A549 (cell line): ENCODE measurements around the gene DCUN1D5. TPM values are rescaled to one million over a fixed set of nuclear protein-coding genes. Genes with fewer than 3 reads are reported as not detected.
A peak's percentile ranks its signal among the peaks of the same experiment; 100 is the strongest.

Experiments
- ATAC-seq, 2 experiments: fragments of 200-7000 bp in 1 of 2; fragments of >200 bp in 1 of 2; cut with Nextera tagmentation in 1 of 2; cut with Tn5 transposase in 1 of 2; 3 replicates each; pipeline versions ENCODE4 v1.8.0 to v1.9.1; 2018 to 2020; ENCODE audit warnings: mild to moderate bottlenecking in 1 of 2, moderate library complexity in 1 of 2
- CTCF ChIA-PET: fragments of 300-600 bp; sonication (Branson Sonifier 250); formaldehyde crosslinking; extraction: SDS; loops from one replicate; lab custom pipeline; 2021; ENCODE audit warnings: antibody characterized with exemption, inconsistent platforms; lab: Yijun Ruan, JAX
- POLR2A ChIA-PET: fragments of 350-600 bp; formaldehyde crosslinking; extraction: SDS; loops from one replicate; lab custom pipeline; 2021; ENCODE audit warnings: antibody characterized with exemption, inconsistent platforms; lab: Yijun Ruan, JAX
- DNase-seq, 2 experiments: peaks; one replicate each; pipeline versions ENCODE4 v3.0.0 to v3.0.0-alpha.2; 2011 to 2016; ENCODE audit warnings: low read depth in 1 of 2, low spot score in 1 of 2
- FAIRE-seq: peaks from 2 replicates; lab custom pipeline; 2011; peaks lifted over from hg19 to GRCh38; lab: Jason Lieb, UNC
- H3K27ac ChIP-seq, 2 experiments: fragments of >200 bp; sonication (Bioruptor Twin); formaldehyde crosslinking; 3 replicates each; pipeline ENCODE4 v1.5.1; 2016 to 2017
- H3K4me1 ChIP-seq: fragments of >200 bp; sonication (Bioruptor Twin); formaldehyde crosslinking; 3 replicates; pipeline ENCODE4 v1.6.1; 2016
- H3K4me2 ChIP-seq: fragments of >200 bp; sonication (Bioruptor Twin); formaldehyde crosslinking; 3 replicates; pipeline ENCODE4 v1.6.1; 2016
- H3K4me3 ChIP-seq: fragments of >200 bp; sonication (Bioruptor Twin); formaldehyde crosslinking; 3 replicates; pipeline ENCODE4 v1.5.1; 2016
- H3K9me3 ChIP-seq: fragments of >200 bp; sonication (Bioruptor Twin); formaldehyde crosslinking; 3 replicates; pipeline ENCODE4 v1.6.1; 2016
- CEBPB ChIP-seq, 2 experiments: fragments of >200 bp in 1 of 2; sonication (Bioruptor Twin) in 1 of 2; formaldehyde crosslinking in 1 of 2; IDR thresholded peaks; 2 replicates each; pipeline ENCODE4 v1.6.1; 2012 to 2016
- CHD4 ChIP-seq: fragments of 200-600 bp; sonication (generic); IDR thresholded peaks from 2 replicates; pipeline ENCODE4 v1.6.1; 2016; ENCODE audit warnings: antibody characterized with exemption, mild to moderate bottlenecking, borderline replicate concordance
- EHMT2 ChIP-seq: fragments of 200-600 bp; sonication (generic); IDR thresholded peaks from 2 replicates; pipeline ENCODE4 v1.6.1; 2016; ENCODE audit warnings: antibody characterized with exemption, low read depth, mild to moderate bottlenecking, moderate library complexity
- ESRRA ChIP-seq: fragments of 150-350 bp; IDR thresholded peaks from 2 replicates; pipeline ENCODE4 v1.6.1; 2014; ENCODE audit warnings: mild to moderate bottlenecking, low read length, borderline replicate concordance
- FOSB ChIP-seq: fragments of 250-450 bp; sonication (Bioruptor Pico); IDR thresholded peaks from 2 replicates; pipeline ENCODE4 v1.5.0; 2020; ENCODE audit warnings: mild to moderate bottlenecking, moderate library complexity
- FOSL2 ChIP-seq, 2 experiments: fragments of 450-650 bp in 1 of 2; fragments of >200 bp in 1 of 2; sonication (Bioruptor Twin) in 1 of 2; formaldehyde crosslinking; IDR thresholded peaks; 2 replicates each; pipeline versions ENCODE4 v1.5.0 to v1.6.1; 2016 to 2020; ENCODE audit warnings: mild to moderate bottlenecking in 1 of 2, moderate library complexity in 1 of 2
- FOXS1 ChIP-seq: fragments of 250-450 bp; sonication (Bioruptor Pico); IDR thresholded peaks from 2 replicates; pipeline ENCODE4 v1.5.0; 2020; ENCODE audit warnings: mild to moderate bottlenecking, moderate library complexity
- HDAC2 ChIP-seq: fragments of 200-600 bp; sonication (generic); IDR thresholded peaks from 2 replicates; pipeline ENCODE4 v1.6.1; 2016
- HOXB13 ChIP-seq: fragments of 250-450 bp; sonication (Bioruptor Pico); IDR thresholded peaks from 2 replicates; pipeline ENCODE4 v1.5.0; 2020; ENCODE audit warnings: low read depth, mild to moderate bottlenecking, moderate library complexity
- JUN ChIP-seq, 2 experiments: fragments of >200 bp; sonication (Bioruptor Twin); formaldehyde crosslinking; IDR thresholded peaks; 2 replicates in 1 of 2; 3 replicates in 1 of 2; pipeline ENCODE4 v1.6.1; 2016 to 2017
- JUNB ChIP-seq: fragments of >200 bp; sonication (Bioruptor Twin); formaldehyde crosslinking; IDR thresholded peaks from 2 replicates; pipeline ENCODE4 v1.6.1; 2016
- NR3C1 ChIP-seq: fragments of >200 bp; sonication (Bioruptor Twin); formaldehyde crosslinking; IDR thresholded peaks from 3 replicates; pipeline ENCODE4 v1.6.1; 2017
- PHF8 ChIP-seq: fragments of 200-600 bp; sonication (generic); IDR thresholded peaks from 2 replicates; pipeline ENCODE4 v1.6.1; 2016; ENCODE audit warnings: low read depth, mild to moderate bottlenecking, antibody characterized with exemption, moderate library complexity, borderline replicate concordance
- POLR2A ChIP-seq: IDR thresholded peaks from 2 replicates; pipeline ENCODE4 v1.6.1; 2012; ENCODE audit warnings: mild to moderate bottlenecking, low read length
- POLR2AphosphoS2 ChIP-seq: conservative IDR thresholded peaks from 2 replicates; pipeline ENCODE4 v1.6.1; 2012; ENCODE audit warnings: low read length, improper control_type of control experiment, inconsistent platforms
- RARB ChIP-seq: fragments of 250-450 bp; sonication (Bioruptor Pico); IDR thresholded peaks from 2 replicates; pipeline ENCODE4 v1.8.0; 2021; ENCODE audit warnings: mild to moderate bottlenecking, moderate library complexity
- RFX5 ChIP-seq: fragments of 450-650 bp; IDR thresholded peaks from 2 replicates; pipeline ENCODE4 v1.7.1; 2014; ENCODE audit warnings: antibody characterized with exemption, mild to moderate bottlenecking, moderate library complexity
- RNF2 ChIP-seq: fragments of 200-600 bp; sonication (generic); IDR thresholded peaks from 2 replicates; pipeline ENCODE4 v1.6.1; 2016; ENCODE audit warnings: low read depth, mild to moderate bottlenecking, antibody characterized with exemption, moderate library complexity, borderline replicate concordance
- SMC3 ChIP-seq: fragments of >200 bp; sonication (Bioruptor Twin); formaldehyde crosslinking; IDR thresholded peaks from 3 replicates; pipeline ENCODE4 v1.6.1; 2018; ENCODE audit warnings: inconsistent platforms
- TFCP2L1 ChIP-seq: fragments of 250-450 bp; sonication (Bioruptor Pico); IDR thresholded peaks from 2 replicates; pipeline ENCODE4 v1.5.0; 2021; ENCODE audit warnings: mild to moderate bottlenecking
- ZFP36 ChIP-seq: fragments of 450-650 bp; IDR thresholded peaks from 2 replicates; pipeline ENCODE4 v1.6.1; 2014; ENCODE audit warnings: borderline replicate concordance; ENCODE audit not compliant: partially characterized antibody
- ZNF302 ChIP-seq: fragments of 250-450 bp; sonication (Bioruptor Pico); IDR thresholded peaks from 2 replicates; pipeline ENCODE4 v1.9.0; 2021; ENCODE audit warnings: inconsistent platforms, mild to moderate bottlenecking, moderate library complexity
- WGBS: methylation state at CpG from one replicate; pipeline ENCODE4 v1.1.6; 2017; ENCODE audit errors: missing lambda C conversion rate; 5-methylcytosine and 5-hydroxymethylcytosine counted together
- polyA minus RNA-seq: library from RNA; depleted of rRNA, polyadenylated mRNA; stranded (reverse); fragments of >200 nt; gene quantifications from 2 replicates; pipeline ENCODE4 v1.2.3, GENCODE V29; 2011; rRNA and poly(A)+ RNA removed
- polyA plus RNA-seq, 4 experiments: library from polyadenylated mRNA; depleted of rRNA in 3 of 4; stranded (reverse); fragments of >200 nt; fragmentation: RNase III in 1 of 4; extraction: RNeasy Plus Mini Kit Qiagen cat#74134 plus additional on column Dnase treatment in 1 of 4; gene quantifications; 2 replicates in 3 of 4; 3 replicates in 1 of 4; pipeline ENCODE4 v1.2.3, GENCODE V29; 2011 to 2017
- TF ChIP-seq, protein P1 (sequence below): IDR thresholded peaks from 2 replicates; pipeline ENCODE4 v1.6.1; 2012
- TF ChIP-seq, protein P2 (sequence below): fragments of >200 bp; sonication (Bioruptor Twin); formaldehyde crosslinking; IDR thresholded peaks from 3 replicates; pipeline ENCODE4 v1.6.1; 2016
- TF ChIP-seq, protein P3 (sequence below): fragments of 200-600 bp; sonication (generic); IDR thresholded peaks from 2 replicates; pipeline ENCODE4 v1.6.1; 2016; ENCODE audit warnings: antibody characterized with exemption, mild to moderate bottlenecking, moderate library complexity
- TF ChIP-seq, protein P4 (sequence below): IDR thresholded peaks from 2 replicates; pipeline ENCODE4 v1.6.1; 2012; ENCODE audit warnings: low read depth, borderline replicate concordance
- TF ChIP-seq, protein P5 (sequence below): fragments of 250-450 bp; sonication (Bioruptor Pico); IDR thresholded peaks from 2 replicates; pipeline ENCODE4 v1.5.0; 2021; ENCODE audit warnings: mild to moderate bottlenecking, moderate library complexity, borderline replicate concordance

The DCUN1D5 gene
- polyA plus RNA-seq (2011; rRNA removed) (62.7 and 78.0 TPM in 2 replicates), polyA plus RNA-seq (2017; fragmentation: RNase III; extraction: RNeasy Plus Mini Kit Qiagen cat#74134 plus additional on column Dnase treatment) (48.9 to 53.2 TPM (median 49.8 TPM) in 3 replicates), polyA minus RNA-seq (8.0 and 9.5 TPM in 2 replicates)
- polyA plus RNA-seq (2012; cell fraction: cytosol; rRNA removed): 33.5 and 39.0 TPM in 2 replicates
- 25.4 and 32.4 TPM in 2 replicates for polyA plus RNA-seq (2012; cell fraction: nucleus; rRNA removed)

DNA sequence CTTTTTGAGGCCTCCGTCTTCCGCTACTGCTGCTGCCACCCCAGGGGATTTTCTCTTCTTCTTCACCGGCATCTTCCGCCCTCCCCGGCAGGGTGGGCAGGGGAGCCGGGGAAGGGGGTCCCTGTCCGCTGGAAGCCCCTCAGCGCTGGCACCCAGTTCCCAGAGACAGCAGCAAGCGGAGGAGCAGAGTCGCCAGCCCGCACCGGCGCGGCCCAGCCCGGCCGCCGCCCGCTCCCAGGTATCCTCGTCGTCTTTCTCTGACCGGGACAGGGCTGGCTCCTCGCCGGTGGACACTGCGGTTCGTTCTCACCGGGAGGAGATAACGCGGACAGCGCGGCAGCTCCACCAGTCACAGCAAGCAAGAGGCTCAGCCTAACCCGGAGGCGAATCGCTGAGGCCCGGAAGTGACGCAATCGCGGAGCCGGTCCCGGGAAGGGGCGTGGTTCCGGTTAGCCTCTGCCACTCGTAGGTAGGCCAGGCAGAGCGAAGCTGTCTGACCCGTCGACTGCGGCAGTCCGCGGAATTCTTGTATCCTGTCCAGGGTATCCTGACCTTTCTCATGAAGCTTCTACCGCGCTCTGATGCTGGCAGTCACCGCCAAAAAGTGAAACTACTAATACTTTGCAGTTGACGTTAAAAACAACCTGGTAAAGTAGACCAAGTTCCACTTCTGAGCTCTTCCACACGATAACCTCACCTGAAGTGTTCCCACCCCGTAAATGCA is at the start of gene DCUN1D5:
DCUN1D5 (minus strand) TSS at position 360 of the 724 bp plus-strand sequence; CDS start at position 72, 288 bp downstream.
- Histone ChIP-seq H3K27ac (peak within 1 kb of the TSS; percentile 77 to 95), H3K4me3 (peak within 1 kb of the TSS; percentile 58), H3K4me2 (peak within 1 kb of the TSS; percentile 90), H3K9me3 (no peaks in the 10 kb centered on the region), H3K4me1 (peaks cover 15% of the 10 kb centered on the region; the same call in 2 of the 3 replicates)
- TF ChIP-seq HOXB13 (CRISPR knock-in tag) (no peak), JUN (IDR thresholded peaks at IDR 0.05) (peak; percentile 58 to 79; a peak in 4 of 5 replicates), RFX5 (no peak), PHF8 (0 out of 2 replicates have a peak, but pooled peaks have one; percentile 22), POLR2A (peak; percentile 90), CEBPB (IDR thresholded peaks at IDR 0.05) (peak; percentile 44 to 80; a peak in 3 of 4 replicates), FOSL2 (IDR thresholded peaks at IDR 0.05) (no peak), FOSL2 (CRISPR knock-in tag; IDR thresholded peaks at IDR 0.05) (0 out of 2 replicates have a peak, but pooled peaks have one; percentile 21)
- TF ChIP-seq, protein P1, sequence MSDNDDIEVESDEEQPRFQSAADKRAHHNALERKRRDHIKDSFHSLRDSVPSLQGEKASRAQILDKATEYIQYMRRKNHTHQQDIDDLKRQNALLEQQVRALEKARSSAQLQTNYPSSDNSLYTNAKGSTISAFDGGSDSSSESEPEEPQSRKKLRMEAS: peak; percentile 70
- TF ChIP-seq, protein P2, sequence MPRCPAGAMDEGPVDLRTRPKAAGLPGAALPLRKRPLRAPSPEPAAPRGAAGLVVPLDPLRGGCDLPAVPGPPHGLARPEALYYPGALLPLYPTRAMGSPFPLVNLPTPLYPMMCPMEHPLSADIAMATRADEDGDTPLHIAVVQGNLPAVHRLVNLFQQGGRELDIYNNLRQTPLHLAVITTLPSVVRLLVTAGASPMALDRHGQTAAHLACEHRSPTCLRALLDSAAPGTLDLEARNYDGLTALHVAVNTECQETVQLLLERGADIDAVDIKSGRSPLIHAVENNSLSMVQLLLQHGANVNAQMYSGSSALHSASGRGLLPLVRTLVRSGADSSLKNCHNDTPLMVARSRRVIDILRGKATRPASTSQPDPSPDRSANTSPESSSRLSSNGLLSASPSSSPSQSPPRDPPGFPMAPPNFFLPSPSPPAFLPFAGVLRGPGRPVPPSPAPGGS: peak; percentile 77; the same call in 2 of the 3 replicates
- under 1% methylated on average over 36 of the region's 54 CpGs for WGBS
- ATAC-seq (peak; percentile 96 to 97), FAIRE-seq (no peak), DNase-seq (peak; percentile 84 to 93)
- CTCF ChIA-PET: interaction anchor here (0.6 to 2.7 kb wide), 4 partner anchors 9 to 1205 kb away, joined by 3 to 13 read pairs (median 6); partner anchors contain the start of gene DYNC2H1
- POLR2A ChIA-PET: interaction anchor here (1.3 to 2.4 kb wide), 3 partner anchors 9 to 17 kb away, joined by 3 to 25 read pairs (median 5); partner anchors contain the start of gene DYNC2H1

DNA sequence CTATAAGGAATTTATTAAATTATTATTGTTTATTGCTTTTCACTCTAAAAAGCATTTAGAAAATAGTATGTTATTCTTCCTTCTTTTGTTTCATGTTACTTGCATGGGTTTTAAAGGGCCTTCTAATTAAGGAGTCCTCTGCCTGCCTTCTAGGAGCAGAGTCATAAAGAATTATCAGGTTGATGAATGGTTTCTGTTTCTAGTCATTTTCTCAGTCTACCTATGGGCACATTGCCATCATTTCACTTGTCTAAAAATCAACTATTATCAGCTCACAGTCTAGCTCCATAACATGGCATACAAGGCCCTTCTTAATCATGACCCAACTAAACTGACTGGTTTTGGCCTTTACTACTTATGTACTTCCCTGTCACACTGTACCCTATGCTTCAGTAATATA is 33.5 kb upstream of the DCUN1D5 start:
- H3K4me2 ChIP-seq: no peak overlapping the region
- POLR2A ChIA-PET: no interaction called here
- ATAC-seq (no peak), DNase-seq (no peak)
- TF ChIP-seq ZFP36: no peak
- TF ChIP-seq FOXS1 (CRISPR knock-in tag): no peak
- no peak for TF ChIP-seq JUN (IDR thresholded peaks at IDR 0.05)
- TF ChIP-seq RARB (CRISPR knock-in tag): no peak
- no peak for TF ChIP-seq SMC3
- no peak for TF ChIP-seq CEBPB (IDR thresholded peaks at IDR 0.05)
- no peak for TF ChIP-seq HDAC2
- TF ChIP-seq, protein P3, sequence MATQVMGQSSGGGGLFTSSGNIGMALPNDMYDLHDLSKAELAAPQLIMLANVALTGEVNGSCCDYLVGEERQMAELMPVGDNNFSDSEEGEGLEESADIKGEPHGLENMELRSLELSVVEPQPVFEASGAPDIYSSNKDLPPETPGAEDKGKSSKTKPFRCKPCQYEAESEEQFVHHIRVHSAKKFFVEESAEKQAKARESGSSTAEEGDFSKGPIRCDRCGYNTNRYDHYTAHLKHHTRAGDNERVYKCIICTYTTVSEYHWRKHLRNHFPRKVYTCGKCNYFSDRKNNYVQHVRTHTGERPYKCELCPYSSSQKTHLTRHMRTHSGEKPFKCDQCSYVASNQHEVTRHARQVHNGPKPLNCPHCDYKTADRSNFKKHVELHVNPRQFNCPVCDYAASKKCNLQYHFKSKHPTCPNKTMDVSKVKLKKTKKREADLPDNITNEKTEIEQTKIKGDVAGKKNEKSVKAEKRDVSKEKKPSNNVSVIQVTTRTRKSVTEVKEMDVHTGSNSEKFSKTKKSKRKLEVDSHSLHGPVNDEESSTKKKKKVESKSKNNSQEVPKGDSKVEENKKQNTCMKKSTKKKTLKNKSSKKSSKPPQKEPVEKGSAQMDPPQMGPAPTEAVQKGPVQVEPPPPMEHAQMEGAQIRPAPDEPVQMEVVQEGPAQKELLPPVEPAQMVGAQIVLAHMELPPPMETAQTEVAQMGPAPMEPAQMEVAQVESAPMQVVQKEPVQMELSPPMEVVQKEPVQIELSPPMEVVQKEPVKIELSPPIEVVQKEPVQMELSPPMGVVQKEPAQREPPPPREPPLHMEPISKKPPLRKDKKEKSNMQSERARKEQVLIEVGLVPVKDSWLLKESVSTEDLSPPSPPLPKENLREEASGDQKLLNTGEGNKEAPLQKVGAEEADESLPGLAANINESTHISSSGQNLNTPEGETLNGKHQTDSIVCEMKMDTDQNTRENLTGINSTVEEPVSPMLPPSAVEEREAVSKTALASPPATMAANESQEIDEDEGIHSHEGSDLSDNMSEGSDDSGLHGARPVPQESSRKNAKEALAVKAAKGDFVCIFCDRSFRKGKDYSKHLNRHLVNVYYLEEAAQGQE: no peak
- TF ChIP-seq RNF2: no peak
- TF ChIP-seq EHMT2: no peak
- TF ChIP-seq JUNB: no peak
- TF ChIP-seq TFCP2L1: no peak
- TF ChIP-seq, protein P4, sequence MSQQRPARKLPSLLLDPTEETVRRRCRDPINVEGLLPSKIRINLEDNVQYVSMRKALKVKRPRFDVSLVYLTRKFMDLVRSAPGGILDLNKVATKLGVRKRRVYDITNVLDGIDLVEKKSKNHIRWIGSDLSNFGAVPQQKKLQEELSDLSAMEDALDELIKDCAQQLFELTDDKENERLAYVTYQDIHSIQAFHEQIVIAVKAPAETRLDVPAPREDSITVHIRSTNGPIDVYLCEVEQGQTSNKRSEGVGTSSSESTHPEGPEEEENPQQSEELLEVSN: no peak
- no peak for TF ChIP-seq POLR2AphosphoS2
- TF ChIP-seq ESRRA: no peak
- no peak for TF ChIP-seq FOSB (CRISPR knock-in tag)
- TF ChIP-seq, protein P5, sequence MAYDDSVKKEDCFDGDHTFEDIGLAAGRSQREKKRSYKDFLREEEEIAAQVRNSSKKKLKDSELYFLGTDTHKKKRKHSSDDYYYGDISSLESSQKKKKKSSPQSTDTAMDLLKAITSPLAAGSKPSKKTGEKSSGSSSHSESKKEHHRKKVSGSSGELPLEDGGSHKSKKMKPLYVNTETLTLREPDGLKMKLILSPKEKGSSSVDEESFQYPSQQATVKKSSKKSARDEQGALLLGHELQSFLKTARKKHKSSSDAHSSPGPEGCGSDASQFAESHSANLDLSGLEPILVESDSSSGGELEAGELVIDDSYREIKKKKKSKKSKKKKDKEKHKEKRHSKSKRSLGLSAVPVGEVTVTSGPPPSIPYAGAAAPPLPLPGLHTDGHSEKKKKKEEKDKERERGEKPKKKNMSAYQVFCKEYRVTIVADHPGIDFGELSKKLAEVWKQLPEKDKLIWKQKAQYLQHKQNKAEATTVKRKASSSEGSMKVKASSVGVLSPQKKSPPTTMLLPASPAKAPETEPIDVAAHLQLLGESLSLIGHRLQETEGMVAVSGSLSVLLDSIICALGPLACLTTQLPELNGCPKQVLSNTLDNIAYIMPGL (CRISPR knock-in tag): no peak
- no peak for TF ChIP-seq NR3C1
- no peak for TF ChIP-seq ZNF302 (CRISPR knock-in tag)
- no peak for TF ChIP-seq CHD4
- TF ChIP-seq, all 56 proteins: peak for 0
- CTCF ChIA-PET: interaction anchor here (1.3 kb wide), 1 partner anchor 16 kb away, joined by 7 read pairs; the partner anchor contains the start of gene DYNC2H1
- FAIRE-seq: no peak
- Histone ChIP-seq H3K4me1 (no peaks in the 10 kb centered on the region), H3K4me3 (no peak overlapping the region), H3K27ac (no peak overlapping the region), H3K9me3 (no peaks in the 10 kb centered on the region)
